ENCODE results near the gene FGF4.

FGF4 gene

GRCh38 chr11:69729252-69729651 is 45.9 kb downstream of the FGF4 start:
- DNase-seq (ENCODE audit: low read depth): no peak
- no peak overlapping the region for H3K4me3 ChIP-seq (ENCODE audit: low read depth, low read length)
- TF ChIP-seq, protein P1, sequence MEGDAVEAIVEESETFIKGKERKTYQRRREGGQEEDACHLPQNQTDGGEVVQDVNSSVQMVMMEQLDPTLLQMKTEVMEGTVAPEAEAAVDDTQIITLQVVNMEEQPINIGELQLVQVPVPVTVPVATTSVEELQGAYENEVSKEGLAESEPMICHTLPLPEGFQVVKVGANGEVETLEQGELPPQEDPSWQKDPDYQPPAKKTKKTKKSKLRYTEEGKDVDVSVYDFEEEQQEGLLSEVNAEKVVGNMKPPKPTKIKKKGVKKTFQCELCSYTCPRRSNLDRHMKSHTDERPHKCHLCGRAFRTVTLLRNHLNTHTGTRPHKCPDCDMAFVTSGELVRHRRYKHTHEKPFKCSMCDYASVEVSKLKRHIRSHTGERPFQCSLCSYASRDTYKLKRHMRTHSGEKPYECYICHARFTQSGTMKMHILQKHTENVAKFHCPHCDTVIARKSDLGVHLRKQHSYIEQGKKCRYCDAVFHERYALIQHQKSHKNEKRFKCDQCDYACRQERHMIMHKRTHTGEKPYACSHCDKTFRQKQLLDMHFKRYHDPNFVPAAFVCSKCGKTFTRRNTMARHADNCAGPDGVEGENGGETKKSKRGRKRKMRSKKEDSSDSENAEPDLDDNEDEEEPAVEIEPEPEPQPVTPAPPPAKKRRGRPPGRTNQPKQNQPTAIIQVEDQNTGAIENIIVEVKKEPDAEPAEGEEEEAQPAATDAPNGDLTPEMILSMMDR (conservative IDR thresholded peaks at IDR 0.05; ENCODE audit: low read depth, low read length): no peak

DNA sequence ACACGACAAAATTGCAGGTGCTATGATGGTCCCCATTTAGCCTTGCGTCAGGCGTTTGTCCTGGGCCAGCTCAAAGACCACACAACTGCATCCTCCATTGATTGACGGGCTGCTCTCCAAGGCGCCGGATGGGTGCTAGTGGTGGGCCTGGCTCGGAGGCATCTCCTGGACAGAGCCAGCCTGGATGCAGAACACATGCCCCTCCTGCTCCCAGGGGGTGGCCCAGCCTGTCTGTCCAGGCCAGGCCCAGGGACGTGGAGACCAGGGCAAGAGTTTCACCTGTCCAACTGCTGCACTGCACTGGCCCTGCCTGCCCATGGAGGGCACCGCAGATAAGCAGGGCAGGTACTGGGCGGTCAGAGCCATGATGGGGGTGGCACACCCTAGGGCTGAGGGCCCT is 47.9 kb downstream of the FGF4 start:
- TF ChIP-seq, protein P1 (conservative IDR thresholded peaks at IDR 0.05; ENCODE audit: low read depth, low read length): no peak
- H3K4me3 ChIP-seq (ENCODE audit: low read depth, low read length): no peak overlapping the region

DNA sequence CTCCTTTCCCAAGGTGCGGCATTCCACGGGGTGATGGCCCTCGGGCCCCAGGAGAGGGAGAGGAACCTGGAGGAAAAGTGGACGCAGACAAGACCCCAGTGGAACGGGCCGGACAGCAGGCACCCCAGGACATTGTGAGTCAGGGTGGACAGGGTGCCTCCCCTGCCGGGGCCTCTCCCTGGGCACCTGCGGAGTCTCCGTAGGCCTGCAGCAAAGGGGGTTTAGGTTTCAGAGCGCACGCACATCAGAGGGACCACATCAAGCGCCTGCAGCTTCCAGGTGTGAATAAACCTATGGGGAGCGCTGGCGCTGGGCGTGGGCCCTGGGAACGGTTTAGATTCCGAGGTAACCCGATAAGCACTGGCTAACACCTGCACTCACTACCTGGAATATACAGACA is 48.7 kb downstream of the FGF4 start:
- no peak overlapping the region for H3K4me3 ChIP-seq (ENCODE audit: low read depth, low read length)
- DNase-seq (ENCODE audit: low read depth): no peak
- TF ChIP-seq, protein P1 (conservative IDR thresholded peaks at IDR 0.05; ENCODE audit: low read depth, low read length): no peak

More for the DNA sequence above, 47.9 kb downstream of the FGF4 start:
- DNase-seq (ENCODE audit: low read depth): no peak

DNA sequence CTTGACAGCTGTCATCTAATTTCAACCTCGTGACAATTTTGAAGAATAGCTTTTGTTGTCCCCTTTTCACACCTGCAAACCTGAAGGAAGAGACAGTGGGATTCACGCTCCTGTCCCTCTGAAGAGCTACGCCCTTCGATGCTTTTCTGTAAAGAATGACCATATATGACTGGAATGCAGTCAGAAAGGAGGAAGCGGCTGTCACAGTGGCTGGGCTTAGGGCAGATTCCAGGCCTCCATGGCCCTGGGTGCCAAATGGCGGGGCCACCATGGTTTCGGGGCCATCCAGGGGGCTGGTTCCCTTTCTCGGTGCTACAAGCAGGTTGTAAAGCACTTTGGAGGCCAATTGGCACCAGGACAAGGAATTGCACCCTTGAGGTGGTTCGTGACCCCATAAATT is 49.1 kb downstream of the FGF4 start:
- no peak for DNase-seq (ENCODE audit: low read depth)

GRCh38 chr11:69721745-69722144 is 53.4 kb downstream of the FGF4 start:
- DNase-seq (ENCODE audit: low read depth): no peak
- TF ChIP-seq, protein P1 (conservative IDR thresholded peaks at IDR 0.05; ENCODE audit: low read depth, low read length): peak; percentile 34
- H3K4me3 ChIP-seq (ENCODE audit: low read depth, low read length): no peak overlapping the region

More for the DNA sequence above, 49.1 kb downstream of the FGF4 start:
- TF ChIP-seq, protein P1 (conservative IDR thresholded peaks at IDR 0.05; ENCODE audit: low read depth, low read length): no peak
- no peak overlapping the region for H3K4me3 ChIP-seq (ENCODE audit: low read depth, low read length)

GRCh38 chr11:69721106-69721505 is 54.0 kb downstream of the FGF4 start:
- TF ChIP-seq, protein P1 (conservative IDR thresholded peaks at IDR 0.05; ENCODE audit: low read depth, low read length): no peak
- no peak for DNase-seq (ENCODE audit: low read depth)
- no peak overlapping the region for H3K4me3 ChIP-seq (ENCODE audit: low read depth, low read length)

Measured in choroid plexus epithelial cell (primary cell).